Measurements from ENCODE around the gene BLMH.

DNA sequence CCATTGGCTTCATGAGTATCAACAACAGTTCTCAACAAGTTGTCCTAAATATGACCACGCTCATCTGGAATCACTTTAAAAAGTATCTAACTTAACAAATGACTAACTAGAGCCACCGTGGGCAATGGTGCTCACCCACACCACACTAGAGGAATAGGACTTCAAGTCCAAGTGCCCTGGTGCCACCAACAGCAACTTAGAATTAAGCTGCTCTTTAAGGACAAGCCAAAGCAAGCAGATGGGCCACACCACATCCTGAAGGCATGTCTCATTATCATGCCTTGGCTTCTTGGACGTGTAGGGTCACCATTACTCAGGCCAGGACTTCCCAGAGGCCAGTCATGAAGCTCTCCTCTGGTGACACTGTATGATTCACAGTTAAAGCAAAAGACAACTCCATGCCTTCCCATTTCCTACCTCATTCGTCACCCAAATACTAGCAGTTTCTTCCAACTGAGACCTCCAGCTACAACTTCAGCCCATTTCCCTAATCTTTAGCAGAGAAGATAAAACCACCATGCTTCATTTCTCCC, 46.8 kb downstream of the BLMH start:
- TF ChIP-seq EP300 (IDR thresholded peaks at IDR 0.05) (no peak), POLR2A (IDR thresholded peaks at IDR 0.05) (no peak)
- TF ChIP-seq, protein P1, sequence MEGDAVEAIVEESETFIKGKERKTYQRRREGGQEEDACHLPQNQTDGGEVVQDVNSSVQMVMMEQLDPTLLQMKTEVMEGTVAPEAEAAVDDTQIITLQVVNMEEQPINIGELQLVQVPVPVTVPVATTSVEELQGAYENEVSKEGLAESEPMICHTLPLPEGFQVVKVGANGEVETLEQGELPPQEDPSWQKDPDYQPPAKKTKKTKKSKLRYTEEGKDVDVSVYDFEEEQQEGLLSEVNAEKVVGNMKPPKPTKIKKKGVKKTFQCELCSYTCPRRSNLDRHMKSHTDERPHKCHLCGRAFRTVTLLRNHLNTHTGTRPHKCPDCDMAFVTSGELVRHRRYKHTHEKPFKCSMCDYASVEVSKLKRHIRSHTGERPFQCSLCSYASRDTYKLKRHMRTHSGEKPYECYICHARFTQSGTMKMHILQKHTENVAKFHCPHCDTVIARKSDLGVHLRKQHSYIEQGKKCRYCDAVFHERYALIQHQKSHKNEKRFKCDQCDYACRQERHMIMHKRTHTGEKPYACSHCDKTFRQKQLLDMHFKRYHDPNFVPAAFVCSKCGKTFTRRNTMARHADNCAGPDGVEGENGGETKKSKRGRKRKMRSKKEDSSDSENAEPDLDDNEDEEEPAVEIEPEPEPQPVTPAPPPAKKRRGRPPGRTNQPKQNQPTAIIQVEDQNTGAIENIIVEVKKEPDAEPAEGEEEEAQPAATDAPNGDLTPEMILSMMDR (IDR thresholded peaks at IDR 0.05), result no peak

All from ovary (tissue), 3 donors.